Glomerular visceral epithelial cell (primary cell): ENCODE measurements around the gene MTPN.
A peak's percentile ranks its signal among the peaks of the same experiment; 100 is the strongest.

ENCODE experiments used
- DNase-seq: peaks from one replicate; pipeline ENCODE4 v3.0.0-alpha.2; 2016; ENCODE audit errors: extremely low spot score

MTPN gene

GRCh38 chr7:135977007-135977741 lies at the start of gene MTPN:
Gene MTPN, minus strand, starts transcription at chr7:135977359. Its CDS starts 259 bp downstream, at chr7:135977100.
- peak; percentile 97 for DNase-seq

- no peak for DNase-seq
These were observed 49.0 kb upstream of the MTPN start for GRCh38 chr7:136026209-136026608.

DNA sequence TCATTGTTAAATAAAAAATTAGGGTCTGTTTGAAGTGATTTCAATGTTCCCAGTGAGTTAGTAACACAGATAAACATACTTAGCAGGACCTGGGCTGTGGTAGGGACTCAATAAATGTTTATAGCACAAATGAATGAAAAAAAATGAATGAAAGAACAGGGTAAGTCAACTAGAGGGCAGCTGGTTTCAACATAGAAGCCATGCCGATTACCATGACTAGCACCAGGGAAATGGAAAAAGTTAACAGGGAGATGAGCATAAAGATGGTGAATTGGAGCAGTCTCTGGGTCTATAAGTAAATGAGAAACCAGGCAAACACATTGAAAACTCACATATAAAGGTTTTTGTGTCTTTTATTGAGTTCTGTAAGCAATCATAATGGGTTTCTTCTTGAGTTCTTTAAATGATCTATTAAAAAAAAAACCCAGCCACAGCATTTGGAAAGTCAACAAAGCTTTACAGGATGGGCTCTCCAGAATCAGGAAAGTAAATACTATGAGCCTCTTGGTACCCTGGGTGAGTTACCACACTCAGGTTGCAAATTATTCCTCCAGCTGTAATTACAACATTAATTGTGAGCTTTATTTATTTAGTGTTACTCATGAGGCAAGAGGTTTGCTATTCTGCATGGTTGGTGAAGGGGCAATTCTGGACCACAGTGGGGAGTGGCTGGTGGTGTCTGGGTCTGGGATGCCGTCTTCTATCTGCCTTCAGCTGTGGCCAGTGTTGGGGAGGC lies 46.1 kb upstream of the MTPN start:
- no peak for DNase-seq

- DNase-seq = no peak
These were observed 43.4 kb upstream of the MTPN start for GRCh38 chr7:136020556-136020955.

GRCh38 chr7:136018104-136018503 lies 40.9 kb upstream of the MTPN start:
- DNase-seq = no peak

DNA sequence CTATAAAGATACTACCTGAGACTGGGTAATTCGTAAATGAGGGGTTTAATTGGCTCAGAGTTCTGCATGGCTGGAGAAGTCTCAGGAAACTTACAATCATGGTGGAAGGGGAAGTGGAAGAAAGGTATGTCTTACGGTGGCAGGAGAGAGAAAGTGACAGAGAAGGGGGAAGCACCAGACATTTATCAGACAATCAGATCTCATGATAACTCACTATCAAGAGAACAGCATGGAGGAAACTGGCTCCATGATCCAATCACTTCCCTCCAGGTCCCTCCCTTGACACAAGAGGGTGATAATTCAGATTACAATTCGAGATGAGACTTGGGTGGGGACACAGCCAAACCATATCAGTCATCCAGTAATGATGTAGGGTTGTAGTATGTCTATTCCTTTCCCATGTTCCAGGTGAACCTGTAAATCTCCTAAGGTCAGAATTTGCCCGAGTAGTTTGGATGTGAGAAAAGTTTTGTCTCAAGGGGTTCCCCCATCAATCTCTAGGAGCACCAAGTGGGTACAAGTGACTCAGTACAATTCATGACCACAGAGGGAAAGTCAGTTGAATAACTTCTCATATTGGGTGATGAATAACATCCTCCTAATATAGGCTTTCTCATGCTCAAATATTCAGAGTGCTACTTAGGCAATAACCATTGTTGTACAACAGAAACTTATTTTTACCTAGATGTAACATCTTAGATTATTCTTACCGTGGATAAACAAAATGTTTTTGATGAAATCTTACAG lies 39.7 kb upstream of the MTPN start:
- no peak for DNase-seq

DNA sequence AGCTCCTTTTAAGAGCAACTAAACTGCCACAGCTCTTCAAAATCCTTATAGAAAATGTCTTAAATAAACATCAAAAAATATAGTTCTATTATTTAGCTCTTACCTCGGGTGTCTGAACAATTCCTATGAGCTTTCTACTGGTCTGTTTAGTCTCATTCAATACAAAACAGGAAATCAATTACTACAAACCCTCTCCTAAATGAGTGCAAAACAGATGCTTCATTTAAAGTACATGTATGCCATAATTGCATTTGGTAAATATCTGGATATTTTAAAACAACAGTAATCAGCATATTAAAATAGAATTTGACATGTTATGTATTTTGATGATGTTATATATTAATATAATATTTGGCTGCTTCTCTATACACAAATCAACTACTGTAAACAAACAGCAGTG lies 38.5 kb upstream of the MTPN start:
- DNase-seq = no peak

DNA sequence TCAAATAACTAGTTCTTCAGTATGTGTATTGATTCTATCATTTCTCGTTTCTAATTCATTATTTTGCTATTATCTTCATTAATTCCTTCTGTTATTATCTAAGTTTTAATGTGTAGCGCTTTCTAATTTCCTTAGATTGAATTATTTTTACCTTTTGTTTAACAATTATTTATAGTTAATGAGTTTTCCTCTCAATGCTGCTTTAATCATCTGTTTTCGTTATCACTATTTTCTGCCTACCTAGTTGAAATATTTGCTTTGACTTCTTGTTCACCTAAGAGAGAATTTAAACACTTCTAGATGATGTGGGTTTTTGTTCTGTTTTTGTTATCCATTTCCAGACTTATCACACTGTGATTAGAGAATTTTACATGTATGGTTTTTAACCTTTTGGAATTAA lies 37.5 kb upstream of the MTPN start:
- DNase-seq = no peak

DNA sequence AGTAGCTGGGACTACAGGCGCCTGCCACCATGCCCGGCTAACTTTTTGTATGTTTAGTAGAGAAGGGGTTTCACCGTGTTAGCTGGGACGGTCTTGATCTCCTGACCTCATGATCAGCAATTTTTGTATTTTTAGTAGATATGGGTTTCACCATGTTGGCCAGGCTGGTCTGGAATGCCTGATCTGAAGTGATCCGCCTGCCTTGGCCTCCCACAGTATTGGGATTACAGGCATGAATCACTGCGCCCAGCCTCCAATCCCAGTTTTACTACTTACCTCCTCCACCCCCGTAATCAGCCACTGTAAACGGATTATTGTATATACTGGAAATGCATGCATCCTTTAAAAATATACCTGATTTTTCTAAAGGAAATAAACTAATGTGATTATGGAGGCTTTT lies 35.1 kb upstream of the MTPN start:
- no peak for DNase-seq

- peak; percentile 45 for DNase-seq
These were observed 32.4 kb upstream of the MTPN start for GRCh38 chr7:136009488-136010079.

DNA sequence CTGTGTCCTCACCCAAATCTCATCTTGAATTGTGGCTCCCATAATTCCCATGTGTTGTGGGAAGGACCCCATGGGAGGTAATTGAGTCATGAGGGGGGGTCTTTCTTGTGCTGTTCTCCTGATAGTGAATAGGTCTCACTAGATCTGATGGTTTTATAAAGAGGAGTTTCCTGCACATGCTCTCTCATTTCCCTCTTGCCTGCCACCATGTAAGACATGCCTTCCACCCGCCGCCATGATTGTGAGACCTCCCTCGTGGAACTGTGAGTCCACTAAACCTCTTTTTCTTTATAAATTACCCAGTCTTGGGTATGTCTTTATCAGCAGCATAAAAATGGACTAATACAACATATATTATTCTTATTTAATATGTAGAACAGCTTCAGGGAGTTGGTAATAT lies 29.0 kb upstream of the MTPN start:
- no peak for DNase-seq

DNA sequence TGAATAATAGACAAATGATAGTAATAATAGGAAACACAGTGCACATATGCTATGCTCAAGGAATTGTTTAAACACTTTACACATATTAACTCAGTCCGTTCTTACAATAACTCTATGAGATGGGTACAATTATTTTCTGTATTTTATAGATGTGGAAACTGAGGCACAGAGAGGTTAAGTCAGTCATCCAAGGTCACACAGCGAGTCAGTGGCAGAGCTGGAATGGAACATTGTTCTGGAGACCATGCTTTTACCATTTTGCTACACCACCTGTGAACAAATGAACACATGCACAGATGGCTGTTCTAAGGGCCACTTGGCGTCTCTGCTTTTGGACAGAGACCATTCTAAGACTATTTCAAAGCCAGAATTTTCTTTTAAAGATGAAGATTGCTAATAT lies 26.9 kb upstream of the MTPN start:
- DNase-seq = no peak

DNA sequence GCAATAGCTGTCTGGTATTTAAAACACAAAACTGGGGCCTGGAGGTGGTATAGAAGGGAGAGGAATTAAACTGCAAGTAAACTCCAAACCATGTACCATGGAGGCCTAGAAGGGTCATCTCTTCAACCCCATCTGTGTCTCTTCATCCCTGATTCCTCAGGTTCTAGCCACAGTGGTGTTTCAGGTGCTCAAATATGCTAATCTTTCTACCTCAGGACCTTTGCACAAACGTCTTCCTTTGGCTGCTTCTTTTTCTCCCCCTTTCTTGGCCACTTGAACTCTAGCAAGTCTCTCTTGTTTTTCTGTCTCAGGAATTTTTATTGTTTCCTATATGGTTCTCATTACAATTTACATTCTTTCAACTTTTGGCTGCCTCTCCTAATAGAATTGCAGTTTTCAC lies 25.6 kb upstream of the MTPN start:
- no peak for DNase-seq

GRCh38 chr7:136000288-136000913 lies 23.2 kb upstream of the MTPN start:
- no peak for DNase-seq

DNA sequence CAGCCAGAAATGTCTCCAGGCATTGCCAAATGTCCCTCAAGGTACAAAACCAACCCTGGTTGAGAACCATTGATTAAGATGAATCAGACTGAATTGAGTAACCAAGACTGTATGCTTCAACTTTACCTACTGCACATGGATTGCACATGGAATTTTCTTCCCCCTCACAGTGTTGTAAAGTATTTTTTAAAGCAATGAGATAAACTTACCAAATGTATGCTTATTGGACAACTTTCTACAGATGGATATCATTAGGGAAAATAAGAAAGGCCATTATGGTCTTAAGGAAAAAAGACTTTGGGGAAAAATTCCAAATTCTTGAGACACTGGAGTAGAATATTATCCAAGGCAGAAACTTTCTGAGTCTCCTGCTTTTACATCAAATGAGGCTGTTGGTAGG lies 20.9 kb upstream of the MTPN start:
- DNase-seq = no peak

- DNase-seq = no peak
These were observed 18.6 kb upstream of the MTPN start for GRCh38 chr7:135995748-135996147.

- no peak for DNase-seq
These were observed 17.5 kb upstream of the MTPN start for GRCh38 chr7:135994466-135995205.

DNA sequence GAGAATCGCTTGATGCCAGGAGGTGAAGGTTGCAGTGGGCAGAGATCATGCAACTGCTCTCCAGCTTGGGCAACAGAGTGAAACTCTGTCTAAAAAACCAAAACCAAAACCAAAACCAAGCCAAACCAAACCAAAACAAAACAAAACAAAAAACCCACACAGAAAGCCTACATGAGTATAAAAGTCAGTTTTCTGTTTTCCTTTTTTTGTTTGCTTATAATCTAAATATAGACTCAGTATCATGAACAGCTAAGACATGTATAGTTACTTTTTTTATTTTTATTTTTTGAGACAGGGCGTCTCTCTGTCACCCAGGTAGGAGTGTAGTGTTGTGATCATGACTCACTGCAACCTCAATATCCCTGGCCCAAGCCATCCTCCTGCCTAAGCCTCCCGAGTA lies 16.8 kb upstream of the MTPN start:
- DNase-seq = no peak

GRCh38 chr7:135991906-135992305 lies 14.7 kb upstream of the MTPN start:
- DNase-seq = no peak

DNA sequence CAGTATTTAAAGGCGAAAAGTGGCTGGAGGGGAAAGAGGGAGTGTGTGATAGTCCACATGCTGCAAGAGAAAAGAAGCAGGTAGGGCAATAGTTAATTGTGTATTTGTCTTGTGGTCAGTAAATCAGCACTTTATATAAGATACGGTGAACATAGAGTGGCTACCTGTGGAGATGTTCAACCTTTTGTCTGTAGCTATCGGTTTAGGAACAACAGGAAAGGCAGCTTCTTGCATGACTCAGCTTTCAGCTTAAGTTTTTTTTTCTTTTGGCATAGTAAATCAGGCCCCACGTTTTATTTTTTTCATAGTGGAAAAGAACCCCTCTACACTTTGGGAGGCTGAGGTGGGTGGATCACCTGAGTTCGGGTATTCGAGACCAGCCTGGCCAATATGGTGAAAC lies 14.2 kb upstream of the MTPN start:
- DNase-seq = no peak

GRCh38 chr7:135990258-135990657 lies 13.1 kb upstream of the MTPN start:
- DNase-seq = no peak
